GM12865 (cell line): ENCODE data around the gene MBD6.
"Not testable (repeated sequence)": the region's sequence is repeated elsewhere in the genome, so short reads cannot be mapped to it uniquely, and the experiment has no call there.

Experiments
- DNase-seq: peaks from one replicate; pipeline ENCODE4 v3.0.0; 2010; ENCODE audit warnings: low read depth
- H3K4me3 ChIP-seq: 2 replicates; pipeline ENCODE4 v1.5.1; 2011; ENCODE audit warnings: mild to moderate bottlenecking, low read depth, low read length, control low read depth
- CTCF ChIP-seq: IDR thresholded peaks from 2 replicates; pipeline ENCODE4 v1.5.1; 2011; ENCODE audit warnings: low read length, control low read depth, low read depth, inconsistent platforms; ENCODE audit not compliant: insufficient read depth; ENCODE audit errors: missing control alignments

MBD6 gene

DNA sequence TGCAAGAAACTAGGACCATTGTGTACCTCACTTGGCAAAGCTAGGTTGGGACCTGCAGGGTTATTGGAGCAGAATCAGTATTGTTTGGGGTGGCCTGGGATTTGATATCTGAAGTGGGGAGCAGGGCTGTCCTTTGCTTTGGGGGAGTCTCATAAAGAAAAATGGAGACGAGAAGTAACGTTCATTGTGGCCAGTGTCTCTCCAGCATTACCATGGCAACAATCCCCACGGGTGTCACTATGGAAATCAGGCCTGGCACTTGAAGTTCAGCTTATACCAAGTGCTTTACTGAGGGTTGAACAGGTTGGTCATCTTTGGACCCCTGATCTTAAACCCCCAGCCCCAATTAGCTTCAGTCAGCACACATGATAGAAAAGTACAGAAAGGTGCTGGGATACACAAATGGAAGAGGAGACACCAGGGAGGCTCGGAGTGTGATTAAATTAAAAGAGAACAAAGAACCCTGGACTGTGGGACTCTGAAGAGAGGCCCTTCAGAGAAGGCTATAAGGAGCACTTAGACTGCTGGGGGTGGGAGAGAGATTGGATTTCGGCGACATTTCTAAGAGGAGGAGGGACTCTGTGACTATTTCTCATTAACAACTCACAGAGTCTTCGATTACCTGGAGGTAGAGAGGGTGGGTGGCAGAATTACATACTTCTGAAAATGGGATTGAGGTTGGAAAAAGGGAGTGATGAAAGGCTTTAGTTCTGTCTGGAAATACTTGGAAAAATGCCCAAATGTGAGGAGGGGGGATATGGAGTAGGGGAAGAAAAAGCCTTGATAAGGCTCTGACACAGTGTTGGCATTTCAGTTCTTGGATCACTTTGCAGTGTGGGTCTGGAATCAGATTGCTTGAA, 30.9 kb downstream of the MBD6 start:
- DNase-seq: no peak
- H3K4me3 ChIP-seq: no peak overlapping the region
- TF ChIP-seq CTCF: no peak

DNA sequence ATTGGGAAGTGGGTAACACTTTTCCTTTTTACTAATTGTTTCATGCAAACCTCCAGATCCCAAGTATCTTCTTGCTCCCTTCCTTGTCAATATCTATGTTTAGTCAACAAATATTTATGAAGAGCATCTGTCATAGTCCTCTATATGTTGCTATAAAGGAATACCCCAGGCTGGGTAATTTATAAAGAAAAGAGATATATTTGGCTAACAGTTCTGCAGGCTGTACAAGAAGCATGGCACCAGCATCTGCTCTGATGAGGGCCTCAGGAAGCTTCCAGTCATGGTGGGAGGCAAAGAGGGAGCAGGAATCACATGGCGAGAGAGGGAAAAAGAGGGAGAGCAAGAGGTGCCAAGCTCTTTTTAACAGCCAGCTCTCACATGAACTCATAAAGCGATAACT, 31.8 kb downstream of the MBD6 start:
- DNase-seq: no peak
- no peak for TF ChIP-seq CTCF
- no peak overlapping the region for H3K4me3 ChIP-seq

DNA sequence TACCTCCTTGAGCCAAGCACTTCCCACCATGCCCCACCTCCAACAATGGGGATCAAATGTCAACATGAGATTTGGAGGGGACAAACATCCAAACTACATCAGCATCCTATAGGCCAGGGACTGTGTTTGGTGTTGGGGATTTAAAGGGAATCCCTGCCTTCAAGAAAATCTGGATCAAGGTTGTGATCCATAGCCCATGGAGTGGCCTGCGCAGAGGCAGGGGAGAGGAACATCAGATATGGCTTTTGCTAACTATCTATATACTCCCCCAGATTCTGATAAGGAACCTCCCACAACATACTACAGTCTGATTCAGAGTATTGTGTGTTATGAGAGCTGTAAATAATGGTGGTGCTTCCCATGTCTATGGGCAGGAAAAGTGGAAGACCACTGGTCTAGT, 32.3 kb downstream of the MBD6 start:
- DNase-seq: no peak
- no peak for TF ChIP-seq CTCF
- H3K4me3 ChIP-seq: no peak overlapping the region

DNA sequence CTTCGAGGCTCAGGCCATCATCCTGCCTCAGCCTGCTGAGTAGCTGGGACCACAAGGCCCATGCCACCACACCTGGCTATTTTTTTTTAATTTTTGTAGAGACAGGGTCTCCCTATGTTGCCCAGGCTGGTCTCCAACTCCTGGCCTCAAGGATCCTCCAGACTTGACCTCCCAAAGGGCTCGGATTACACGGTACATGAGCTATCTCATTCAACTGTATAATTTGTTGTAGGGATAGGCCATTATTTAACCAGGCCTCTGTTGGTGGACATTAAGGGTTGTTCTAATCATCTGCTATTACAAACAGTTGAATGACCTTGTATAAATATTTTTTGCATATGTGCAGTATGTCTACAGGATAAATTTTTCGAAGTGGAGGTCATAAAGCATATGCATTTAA, 36.2 kb downstream of the MBD6 start:
- no peak for TF ChIP-seq CTCF
- DNase-seq: no peak
- no peak overlapping the region for H3K4me3 ChIP-seq

DNA sequence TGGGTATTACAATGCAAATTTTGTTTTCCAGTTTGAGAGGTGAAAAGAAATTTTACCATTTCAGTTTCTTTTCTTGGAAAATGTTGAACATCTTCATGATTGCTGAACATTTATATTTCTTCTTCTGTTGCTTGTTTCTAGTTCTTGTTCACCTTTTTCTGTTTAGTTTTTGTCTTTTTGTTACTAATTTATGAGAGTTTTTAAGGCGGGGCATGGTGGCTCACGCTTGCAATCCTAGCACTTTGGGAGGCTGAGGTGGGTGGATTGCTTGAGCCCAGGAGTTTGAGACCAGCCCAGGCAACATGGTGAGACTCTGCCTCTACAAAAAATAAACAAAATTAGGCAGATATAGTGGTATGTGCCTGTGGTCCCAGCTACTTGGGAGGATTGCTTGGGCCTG, 37.9 kb downstream of the MBD6 start:
- no peak overlapping the region for H3K4me3 ChIP-seq
- no peak for TF ChIP-seq CTCF
- no peak for DNase-seq

DNA sequence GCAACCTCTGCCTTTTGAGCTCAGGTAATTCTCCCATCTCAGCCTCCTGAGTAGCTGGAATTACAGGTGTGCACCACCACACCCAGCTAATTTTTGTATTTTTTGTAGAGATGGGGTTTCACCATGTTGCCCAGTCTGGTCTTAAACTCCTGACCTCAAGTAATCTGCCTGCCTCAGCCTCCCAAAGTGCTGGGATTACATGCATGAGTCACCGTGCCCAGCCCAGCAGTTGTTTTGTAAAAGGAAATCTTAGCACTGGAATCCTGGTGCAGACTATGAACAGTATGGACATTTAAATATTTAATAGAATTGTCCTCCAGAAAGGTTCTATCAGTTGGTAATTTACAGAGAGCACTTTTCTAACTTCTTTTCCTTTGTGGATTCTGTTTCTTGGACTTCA, 38.5 kb downstream of the MBD6 start:
- DNase-seq, H3K4me3 ChIP-seq: not testable (repeated sequence)

- no peak overlapping the region for H3K4me3 ChIP-seq
- TF ChIP-seq CTCF: no peak
- no peak for DNase-seq
Measured at GRCh38 chr12:57563358-57563757, 40.7 kb downstream of the MBD6 start.
